HG03469 (cell line): Measurements from ENCODE around the gene CDIP1.

Experiments used
- ATAC-seq: cut with Tn5 transposase; IDR thresholded peaks from one replicate; pipeline ENCODE4 v1.9.1; 2021; ENCODE audit warnings: mild to moderate bottlenecking, moderate library complexity, moderate number of reproducible peaks; ENCODE audit not compliant: unreplicated experiment

The CDIP1 gene

GRCh38 chr16:4539716-4540284 lies 1.2 kb upstream of the CDIP1 start:
- ATAC-seq: no peak

- no peak for ATAC-seq
These were observed 913 bp downstream of the CDIP1 start for GRCh38 chr16:4537376-4538343.

GRCh38 chr16:4536391-4537106 lies 2.0 kb downstream of the CDIP1 start:
- no peak for ATAC-seq

- ATAC-seq: no peak
These were observed 2.9 kb downstream of the CDIP1 start for GRCh38 chr16:4535627-4536108.

- no peak for ATAC-seq
These were observed 4.3 kb downstream of the CDIP1 start for GRCh38 chr16:4534151-4534790.

- ATAC-seq: no peak
These were observed 5.1 kb downstream of the CDIP1 start for GRCh38 chr16:4533490-4533889.

GRCh38 chr16:4532238-4532637 lies 6.3 kb downstream of the CDIP1 start:
- ATAC-seq: no peak

GRCh38 chr16:4531811-4532210 lies 6.8 kb downstream of the CDIP1 start:
- no peak for ATAC-seq

GRCh38 chr16:4529085-4530060 lies 9.2 kb downstream of the CDIP1 start:
- ATAC-seq: no peak

GRCh38 chr16:4525634-4526277 lies 12.8 kb downstream of the CDIP1 start:
- ATAC-seq: no peak

- ATAC-seq: no peak
These were observed 13.5 kb downstream of the CDIP1 start for GRCh38 chr16:4525069-4525468.

GRCh38 chr16:4524571-4524970 lies 14.0 kb downstream of the CDIP1 start:
- no peak for ATAC-seq

GRCh38 chr16:4523686-4524085 lies 14.9 kb downstream of the CDIP1 start:
- no peak for ATAC-seq

- no peak for ATAC-seq
These were observed 16.5 kb downstream of the CDIP1 start for GRCh38 chr16:4522051-4522581.

GRCh38 chr16:4520913-4521312 lies 17.7 kb downstream of the CDIP1 start:
- ATAC-seq: no peak

GRCh38 chr16:4519274-4520058 lies 19.1 kb downstream of the CDIP1 start:
- ATAC-seq: no peak

- ATAC-seq: no peak
These were observed 20.5 kb downstream of the CDIP1 start for GRCh38 chr16:4517812-4518680.
